Neural crest cell (in vitro differentiated cells): Measurements from ENCODE around the gene ESR2. TPM values are rescaled to one million over a fixed set of nuclear protein-coding genes. Genes with fewer than 3 reads are reported as not detected.

Source experiments
- DNase-seq: peaks from one replicate; pipeline ENCODE4 v3.0.0; 2021; ENCODE audit warnings: low read depth, mixed read lengths, low spot score
- H3K27ac Mint-ChIP-seq: one replicate; pipeline ENCODE4 v1.8.0; 2021; ENCODE audit warnings: mild to moderate bottlenecking, mixed read lengths; ENCODE audit not compliant: unreplicated experiment
- H3K27me3 Mint-ChIP-seq: 2 replicates; pipeline ENCODE4 v1.8.0; 2021; ENCODE audit warnings: low read depth, mild to moderate bottlenecking, mixed read lengths
- H3K36me3 Mint-ChIP-seq: 2 replicates; pipeline ENCODE4 v1.8.0; 2021; ENCODE audit warnings: low read depth, mild to moderate bottlenecking, mixed read lengths
- H3K4me1 Mint-ChIP-seq: 2 replicates; pipeline ENCODE4 v1.8.0; 2021; ENCODE audit warnings: mixed read lengths
- H3K4me3 Mint-ChIP-seq: one replicate; pipeline ENCODE4 v1.8.0; 2021; ENCODE audit warnings: mild to moderate bottlenecking, mixed read lengths
- H3K9me3 Mint-ChIP-seq: 2 replicates; pipeline ENCODE4 v1.8.0; 2021; ENCODE audit warnings: mixed read lengths
- microRNA-seq: library from miRNA; unstranded; fragments of <30 nt; microRNA quantifications from one replicate; pipeline ENCODE4, GENCODE V29; 2020
- total RNA-seq: library from RNA; stranded (reverse); gene quantifications from 2 replicates; pipeline ENCODE4 v1.2.1, GENCODE V29; 2021
- TF ChIP-seq, protein P1 (sequence below): fragments of 200-600 bp; sonication (generic); conservative IDR thresholded peaks from 2 replicates; pipeline ENCODE4 v1.5.0; 2021; ENCODE audit warnings: antibody characterized with exemption, mild to moderate bottlenecking

ESR2 gene
- total RNA-seq, 1 donor from 2014 or later: 0.33 TPM

DNA sequence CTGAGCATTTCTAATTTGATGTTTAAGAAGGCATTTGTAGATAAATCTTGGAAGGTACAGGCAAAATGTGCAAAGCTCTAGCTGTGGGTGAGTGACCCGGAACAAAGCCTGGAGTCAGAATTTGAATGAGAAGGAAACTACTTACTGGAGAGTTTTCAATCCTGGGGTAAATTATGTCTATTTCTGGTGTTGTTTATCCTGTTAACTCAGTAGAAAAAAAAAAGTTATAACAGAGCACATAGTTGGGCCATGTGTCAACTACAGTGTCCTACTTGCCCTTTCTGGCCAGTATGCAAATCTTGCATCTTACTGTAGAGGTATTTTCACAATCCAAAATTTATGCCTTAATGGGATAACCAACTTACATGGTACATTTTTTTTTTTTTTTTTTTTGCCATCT, 259.0 kb downstream of the ESR2 start:
- TF ChIP-seq, protein P1, sequence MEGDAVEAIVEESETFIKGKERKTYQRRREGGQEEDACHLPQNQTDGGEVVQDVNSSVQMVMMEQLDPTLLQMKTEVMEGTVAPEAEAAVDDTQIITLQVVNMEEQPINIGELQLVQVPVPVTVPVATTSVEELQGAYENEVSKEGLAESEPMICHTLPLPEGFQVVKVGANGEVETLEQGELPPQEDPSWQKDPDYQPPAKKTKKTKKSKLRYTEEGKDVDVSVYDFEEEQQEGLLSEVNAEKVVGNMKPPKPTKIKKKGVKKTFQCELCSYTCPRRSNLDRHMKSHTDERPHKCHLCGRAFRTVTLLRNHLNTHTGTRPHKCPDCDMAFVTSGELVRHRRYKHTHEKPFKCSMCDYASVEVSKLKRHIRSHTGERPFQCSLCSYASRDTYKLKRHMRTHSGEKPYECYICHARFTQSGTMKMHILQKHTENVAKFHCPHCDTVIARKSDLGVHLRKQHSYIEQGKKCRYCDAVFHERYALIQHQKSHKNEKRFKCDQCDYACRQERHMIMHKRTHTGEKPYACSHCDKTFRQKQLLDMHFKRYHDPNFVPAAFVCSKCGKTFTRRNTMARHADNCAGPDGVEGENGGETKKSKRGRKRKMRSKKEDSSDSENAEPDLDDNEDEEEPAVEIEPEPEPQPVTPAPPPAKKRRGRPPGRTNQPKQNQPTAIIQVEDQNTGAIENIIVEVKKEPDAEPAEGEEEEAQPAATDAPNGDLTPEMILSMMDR: no peak
- Mint-ChIP-seq H3K27ac (no peak overlapping the region), H3K27me3 (no peaks in the 10 kb centered on the region), H3K36me3 (peaks cover 31% of the 10 kb centered on the region), H3K4me1 (peaks cover 15% of the 10 kb centered on the region), H3K4me3 (no peak overlapping the region), H3K9me3 (peaks cover 10% of the 10 kb centered on the region)
- no peak for DNase-seq

Small RNA genes within 50 kb of the gene (microRNA-seq; reads per million reads assigned to microRNA genes)
- gene MIR548H1: not detected

Other genes with a start within 250 kb of the ESR2 start
- gene MTHFD1, start 94.0 kb upstream of the ESR2 start, total RNA-seq: 161 and 172 TPM in 2 replicates
- 1.3 and 1.4 TPM in 2 replicates for gene AKAP5, start 171.1 kb upstream of the ESR2 start, total RNA-seq
- 14.1 and 14.4 TPM in 2 replicates for gene ZBTB25, start 209.5 kb upstream of the ESR2 start, total RNA-seq
- 36.0 and 41.4 TPM in 2 replicates for gene ZBTB1, start 210.4 kb upstream of the ESR2 start, total RNA-seq
- 2.6 and 2.7 TPM in 2 replicates for gene HSPA2, start 246.4 kb upstream of the ESR2 start, total RNA-seq